Activated T-helper 17 cell treated with anti-CD3 and anti-CD28 coated beads, Interleukin-2, amount 50 U/mL, for 72 hours (primary cell): ENCODE measurements around the gene S100A8. TPM values are rescaled to one million over a fixed set of nuclear protein-coding genes. Genes with fewer than 3 reads are reported as not detected.
"Not testable (repeated sequence)": the region's sequence is repeated elsewhere in the genome, so short reads cannot be mapped to it uniquely, and the experiment has no call there.

Experiments used
- ATAC-seq: fragments of 150-1000 bp; cut with Tn5 transposase; replicated peaks from 2 replicates; pipeline ENCODE4 v1.10.0; 2021; ENCODE audit warnings: mild to moderate bottlenecking, moderate library complexity
- H3K27ac Mint-ChIP-seq: one replicate; pipeline ENCODE4 v1.8.0; 2022; ENCODE audit warnings: mixed read lengths
- H3K27me3 Mint-ChIP-seq: one replicate; pipeline ENCODE4 v1.8.0; 2022; ENCODE audit warnings: mixed read lengths
- H3K36me3 Mint-ChIP-seq: one replicate; pipeline ENCODE4 v1.8.0; 2022; ENCODE audit warnings: low read depth, mild to moderate bottlenecking, mixed read lengths
- H3K4me1 Mint-ChIP-seq: one replicate; pipeline ENCODE4 v1.8.0; 2022; ENCODE audit warnings: mixed read lengths
- H3K4me3 Mint-ChIP-seq: one replicate; pipeline ENCODE4 v1.8.0; 2022; ENCODE audit warnings: mild to moderate bottlenecking, mixed read lengths
- H3K9me3 Mint-ChIP-seq: one replicate; pipeline ENCODE4 v1.8.0; 2022; ENCODE audit warnings: mixed read lengths
- total RNA-seq, 2 donors: library from RNA; stranded (reverse); gene quantifications; one replicate each; pipeline ENCODE4 v1.2.3, GENCODE V29; 2022

The S100A8 gene
- total RNA-seq, 2 donors from 2014 or later, result not detected

GRCh38 chr1:153356392-153357075 is 34.3 kb downstream of the S100A8 start:
- Mint-ChIP-seq H3K27me3 (peaks cover 4% of the 10 kb centered on the region), H3K27ac (peak overlapping the region; percentile 45), H3K4me3 (no peak overlapping the region)

GRCh38 chr1:153355445-153356071 is 35.3 kb downstream of the S100A8 start:
- Mint-ChIP-seq H3K27ac (no peak overlapping the region), H3K27me3 (no peaks in the 10 kb centered on the region)

More at GRCh38 chr1:153356392-153357075, 34.3 kb downstream of the S100A8 start:
- ATAC-seq, result no peak
- Mint-ChIP-seq H3K36me3 (no peaks in the 10 kb centered on the region), H3K9me3 (no peaks in the 10 kb centered on the region), H3K4me1 (peaks cover 4% of the 10 kb centered on the region)

GRCh38 chr1:153354515-153355193 is 36.2 kb downstream of the S100A8 start:
- Mint-ChIP-seq H3K9me3 (no peaks in the 10 kb centered on the region), H3K27ac (no peak overlapping the region)
- peak; percentile 31 for ATAC-seq

More at GRCh38 chr1:153355445-153356071, 35.3 kb downstream of the S100A8 start:
- Mint-ChIP-seq H3K4me1 (peaks cover 4% of the 10 kb centered on the region), H3K4me3 (no peak overlapping the region), H3K36me3 (no peaks in the 10 kb centered on the region), H3K9me3 (no peaks in the 10 kb centered on the region)
- peak; percentile 79 for ATAC-seq

GRCh38 chr1:153353226-153353947 is 37.5 kb downstream of the S100A8 start:
- H3K4me3 Mint-ChIP-seq, result no peak overlapping the region
- peaks cover 4% of the 10 kb centered on the region for H3K4me1 Mint-ChIP-seq
- no peaks in the 10 kb centered on the region for H3K9me3 Mint-ChIP-seq
- H3K36me3 Mint-ChIP-seq, result no peaks in the 10 kb centered on the region
- peaks cover 7% of the 10 kb centered on the region for H3K27me3 Mint-ChIP-seq
- no peak for ATAC-seq
- no peak overlapping the region for H3K27ac Mint-ChIP-seq

More at GRCh38 chr1:153354515-153355193, 36.2 kb downstream of the S100A8 start:
- H3K4me3 Mint-ChIP-seq, result no peak overlapping the region
- H3K36me3 Mint-ChIP-seq, result no peaks in the 10 kb centered on the region
- H3K4me1 Mint-ChIP-seq, result peaks cover 4% of the 10 kb centered on the region
- H3K27me3 Mint-ChIP-seq, result peaks cover 3% of the 10 kb centered on the region

GRCh38 chr1:153352523-153352922 is 38.4 kb downstream of the S100A8 start:
- H3K9me3 Mint-ChIP-seq, result no peaks in the 10 kb centered on the region
- no peaks in the 10 kb centered on the region for H3K36me3 Mint-ChIP-seq
- H3K27ac Mint-ChIP-seq, result no peak overlapping the region
- H3K4me1 Mint-ChIP-seq, result no peaks in the 10 kb centered on the region
- H3K27me3 Mint-ChIP-seq, result peaks cover 10% of the 10 kb centered on the region
- H3K4me3 Mint-ChIP-seq, result no peak overlapping the region
- ATAC-seq, result peak; percentile 65

GRCh38 chr1:153350321-153350957 is 40.4 kb downstream of the S100A8 start:
- Mint-ChIP-seq H3K27ac (no peak overlapping the region), H3K4me1 (peaks cover 13% of the 10 kb centered on the region), H3K9me3 (no peaks in the 10 kb centered on the region), H3K36me3 (no peaks in the 10 kb centered on the region), H3K27me3 (peaks cover 19% of the 10 kb centered on the region), H3K4me3 (no peak overlapping the region)
- no peak for ATAC-seq

GRCh38 chr1:153349363-153350320 is 41.2 kb downstream of the S100A8 start:
- H3K27me3 Mint-ChIP-seq, result peaks cover 19% of the 10 kb centered on the region
- peaks cover 17% of the 10 kb centered on the region for H3K4me1 Mint-ChIP-seq
- H3K36me3 Mint-ChIP-seq, result no peaks in the 10 kb centered on the region

GRCh38 chr1:153348511-153349362 is 42.1 kb downstream of the S100A8 start, which contains the start of gene PGLYRP4:
TSS of gene PGLYRP4 (minus strand) at chr1:153348841. CDS start at chr1:153347932, 909 bp downstream.
- H3K36me3 Mint-ChIP-seq, result no peaks in the 10 kb centered on the region
- no peak within 1 kb of the TSS for H3K27ac Mint-ChIP-seq
- H3K4me1 Mint-ChIP-seq, result peaks cover 26% of the 10 kb centered on the region
- no peak within 1 kb of the TSS for H3K4me3 Mint-ChIP-seq
- peaks cover 23% of the 10 kb centered on the region for H3K27me3 Mint-ChIP-seq
- ATAC-seq, result no peak
- H3K9me3 Mint-ChIP-seq, result no peaks in the 10 kb centered on the region

More at GRCh38 chr1:153349363-153350320, 41.2 kb downstream of the S100A8 start:
- no peaks in the 10 kb centered on the region for H3K9me3 Mint-ChIP-seq
- no peak overlapping the region for H3K4me3 Mint-ChIP-seq
- H3K27ac Mint-ChIP-seq, result no peak overlapping the region
- ATAC-seq, result no peak

- peaks cover 31% of the 10 kb centered on the region for H3K4me1 Mint-ChIP-seq
- no peaks in the 10 kb centered on the region for H3K36me3 Mint-ChIP-seq
- no peak overlapping the region for H3K27ac Mint-ChIP-seq
- no peak overlapping the region for H3K4me3 Mint-ChIP-seq
- ATAC-seq, result no peak
- H3K9me3 Mint-ChIP-seq, result no peaks in the 10 kb centered on the region
- peaks cover 23% of the 10 kb centered on the region for H3K27me3 Mint-ChIP-seq
Observed at GRCh38 chr1:153347856-153348255, 43.0 kb downstream of the S100A8 start.

- ATAC-seq, H3K9me3 Mint-ChIP-seq, H3K36me3 Mint-ChIP-seq, H3K27ac Mint-ChIP-seq, H3K4me3 Mint-ChIP-seq: not testable (repeated sequence)
- Mint-ChIP-seq H3K4me1 (peaks cover 39% of the 10 kb centered on the region), H3K27me3 (peaks cover 23% of the 10 kb centered on the region)
Observed at GRCh38 chr1:153347049-153347448, 43.8 kb downstream of the S100A8 start.

- no peaks in the 10 kb centered on the region for H3K36me3 Mint-ChIP-seq
- ATAC-seq, result no peak
- peaks cover 39% of the 10 kb centered on the region for H3K4me1 Mint-ChIP-seq
- peak overlapping the region; percentile 54 for H3K27ac Mint-ChIP-seq
- H3K4me3 Mint-ChIP-seq, result peak overlapping the region; percentile 58
- no peaks in the 10 kb centered on the region for H3K9me3 Mint-ChIP-seq
- peaks cover 23% of the 10 kb centered on the region for H3K27me3 Mint-ChIP-seq
Observed at GRCh38 chr1:153346077-153346723, 44.7 kb downstream of the S100A8 start.
